ENCODE measurements around the gene COL12A1. TPM values are rescaled to one million over a fixed set of nuclear protein-coding genes. Genes with fewer than 3 reads are reported as not detected.

COL12A1 gene
- total and polyA plus RNA-seq, 2 of the 13 experiments (the other 11 are each of a cell fraction or from before 2014, with no cell fraction given), result 0.02 TPM; not detected in 1

DNA sequence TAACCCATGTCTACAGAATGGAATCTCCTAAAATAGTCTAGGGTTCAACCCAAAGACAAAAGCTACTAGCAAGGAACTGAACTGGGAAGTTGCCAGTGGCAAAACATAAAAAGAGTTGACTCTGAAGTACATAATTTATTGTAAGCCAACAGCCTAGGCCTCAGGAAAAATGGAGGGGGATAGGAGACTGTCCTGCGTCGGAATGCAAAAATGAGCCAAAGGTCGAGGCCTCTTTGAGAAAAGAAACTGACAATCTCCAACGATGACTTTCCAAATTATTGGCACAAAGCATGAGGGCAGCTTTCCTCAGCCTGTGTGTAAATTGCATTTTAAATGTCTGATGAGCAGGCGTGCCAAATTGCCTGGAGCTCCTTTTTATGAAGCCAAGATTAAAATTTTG is 2.1 kb downstream of the COL12A1 start (continued):
- TF ChIP-seq, protein P1, sequence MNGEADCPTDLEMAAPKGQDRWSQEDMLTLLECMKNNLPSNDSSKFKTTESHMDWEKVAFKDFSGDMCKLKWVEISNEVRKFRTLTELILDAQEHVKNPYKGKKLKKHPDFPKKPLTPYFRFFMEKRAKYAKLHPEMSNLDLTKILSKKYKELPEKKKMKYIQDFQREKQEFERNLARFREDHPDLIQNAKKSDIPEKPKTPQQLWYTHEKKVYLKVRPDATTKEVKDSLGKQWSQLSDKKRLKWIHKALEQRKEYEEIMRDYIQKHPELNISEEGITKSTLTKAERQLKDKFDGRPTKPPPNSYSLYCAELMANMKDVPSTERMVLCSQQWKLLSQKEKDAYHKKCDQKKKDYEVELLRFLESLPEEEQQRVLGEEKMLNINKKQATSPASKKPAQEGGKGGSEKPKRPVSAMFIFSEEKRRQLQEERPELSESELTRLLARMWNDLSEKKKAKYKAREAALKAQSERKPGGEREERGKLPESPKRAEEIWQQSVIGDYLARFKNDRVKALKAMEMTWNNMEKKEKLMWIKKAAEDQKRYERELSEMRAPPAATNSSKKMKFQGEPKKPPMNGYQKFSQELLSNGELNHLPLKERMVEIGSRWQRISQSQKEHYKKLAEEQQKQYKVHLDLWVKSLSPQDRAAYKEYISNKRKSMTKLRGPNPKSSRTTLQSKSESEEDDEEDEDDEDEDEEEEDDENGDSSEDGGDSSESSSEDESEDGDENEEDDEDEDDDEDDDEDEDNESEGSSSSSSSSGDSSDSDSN (CRISPR knock-in tag; IDR thresholded peaks at IDR 0.05), result no peak
- TF ChIP-seq HOXA9 (CRISPR knock-in tag; IDR thresholded peaks at IDR 0.05; ENCODE audit: borderline replicate concordance), result no peak
- TF ChIP-seq TERF1 (CRISPR knock-in tag; IDR thresholded peaks at IDR 0.05), result no peak
- no peak for TF ChIP-seq IKZF4 (CRISPR knock-in tag; IDR thresholded peaks at IDR 0.05; ENCODE audit: borderline replicate concordance, low read depth, not compliant biosample characterization)
- TF ChIP-seq NBN (conservative IDR thresholded peaks at IDR 0.05), result no peak
- TF ChIP-seq SAP130 (CRISPR knock-in tag; IDR thresholded peaks at IDR 0.05; ENCODE audit: low read depth), result no peak
- TF ChIP-seq ZNF430 (CRISPR knock-in tag; IDR thresholded peaks at IDR 0.05), result no peak
- no peak for TF ChIP-seq ZNF17 (CRISPR knock-in tag; IDR thresholded peaks at IDR 0.05)
- no peak for TF ChIP-seq ZNF883 (CRISPR knock-in tag; IDR thresholded peaks at IDR 0.05; ENCODE audit: not compliant biosample characterization)

GRCh38 chr6:75202676-75203131 is 3.1 kb downstream of the COL12A1 start:
- in situ Hi-C loops (cut with HindIII; ENCODE audit: extremely low pct_ligation_motif_present, low pct_unique_long_range_greater_than_20kb), result loop anchor here (10.0 to 25.0 kb wide), 6 partner anchors 448 to 1465 kb away; no protein-coding TSS in a partner anchor
- Histone ChIP-seq H3K4me3 (replicated peaks in 1 of 3; ENCODE audit: insufficient read depth in 1 of 3, low read depth in 2 of 3, low read length in 3 of 3) (no peak overlapping the region), H3K9ac (ENCODE audit: insufficient read depth, low read depth, low read length) (no peak overlapping the region), H2AFZ (ENCODE audit: low read length) (no peak overlapping the region), H3K4me2 (ENCODE audit: low read depth, low read length) (no peak overlapping the region), H3K79me2 (ENCODE audit: insufficient read depth, low read length) (no peaks in the 10 kb centered on the region), H3K36me3 (replicated peaks in 1 of 2; ENCODE audit: control insufficient read depth in 1 of 2, insufficient read depth in 2 of 2, low read length in 2 of 2) (no peaks in the 10 kb centered on the region), H3K27me3 (ENCODE audit: control insufficient read depth in 1 of 2, insufficient read depth in 2 of 2, low read length in 2 of 2) (peaks cover 4 to 53% of the 10 kb centered on the region in 2 experiments; a peak in 4 of 5 replicates), H3K27ac (ENCODE audit: extremely low read length, insufficient read depth, low read length) (no peak overlapping the region), H3K4me1 (ENCODE audit: insufficient read depth, low read length) (no peaks in the 10 kb centered on the region), H3K9me3 (ENCODE audit: low read length) (no peaks in the 10 kb centered on the region), H4K20me1 (ENCODE audit: insufficient read depth, low read length) (no peaks in the 10 kb centered on the region)
- no peak for FAIRE-seq
- ChIA-PET CTCF (ENCODE audit: low intra/inter-chr PET ratio, low total read pairs) (no interaction called here), POLR2A (no interaction called here)
- WGBS (ENCODE audit: low lambda C conversion rate), result 46% methylated on average over 10 of the region's 12 CpGs
- BruUV-seq (replicated peaks), result no TSS peak
- intact Hi-C loops (cut with micrococcal nuclease; ENCODE audit: unreplicated experiment), result loop anchor here (10.0 kb wide), 1 partner anchor 1348 kb away; no protein-coding TSS in a partner anchor
- no peak for DNase-seq (ENCODE audit: low spot score)
- no peak for ATAC-seq
- TF ChIP-seq AGO2 (optimal IDR thresholded peaks at IDR 0.05; ENCODE audit: low read depth, low read length) (no peak), ZNF430 (CRISPR knock-in tag; IDR thresholded peaks at IDR 0.05) (no peak), RELA (CRISPR knock-in tag; IDR thresholded peaks at IDR 0.05) (no peak)
- TF ChIP-seq, protein P2, sequence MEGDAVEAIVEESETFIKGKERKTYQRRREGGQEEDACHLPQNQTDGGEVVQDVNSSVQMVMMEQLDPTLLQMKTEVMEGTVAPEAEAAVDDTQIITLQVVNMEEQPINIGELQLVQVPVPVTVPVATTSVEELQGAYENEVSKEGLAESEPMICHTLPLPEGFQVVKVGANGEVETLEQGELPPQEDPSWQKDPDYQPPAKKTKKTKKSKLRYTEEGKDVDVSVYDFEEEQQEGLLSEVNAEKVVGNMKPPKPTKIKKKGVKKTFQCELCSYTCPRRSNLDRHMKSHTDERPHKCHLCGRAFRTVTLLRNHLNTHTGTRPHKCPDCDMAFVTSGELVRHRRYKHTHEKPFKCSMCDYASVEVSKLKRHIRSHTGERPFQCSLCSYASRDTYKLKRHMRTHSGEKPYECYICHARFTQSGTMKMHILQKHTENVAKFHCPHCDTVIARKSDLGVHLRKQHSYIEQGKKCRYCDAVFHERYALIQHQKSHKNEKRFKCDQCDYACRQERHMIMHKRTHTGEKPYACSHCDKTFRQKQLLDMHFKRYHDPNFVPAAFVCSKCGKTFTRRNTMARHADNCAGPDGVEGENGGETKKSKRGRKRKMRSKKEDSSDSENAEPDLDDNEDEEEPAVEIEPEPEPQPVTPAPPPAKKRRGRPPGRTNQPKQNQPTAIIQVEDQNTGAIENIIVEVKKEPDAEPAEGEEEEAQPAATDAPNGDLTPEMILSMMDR (CRISPR knock-in tag; IDR thresholded peaks at IDR 0.05), result no peak
- TF ChIP-seq, protein P3, sequence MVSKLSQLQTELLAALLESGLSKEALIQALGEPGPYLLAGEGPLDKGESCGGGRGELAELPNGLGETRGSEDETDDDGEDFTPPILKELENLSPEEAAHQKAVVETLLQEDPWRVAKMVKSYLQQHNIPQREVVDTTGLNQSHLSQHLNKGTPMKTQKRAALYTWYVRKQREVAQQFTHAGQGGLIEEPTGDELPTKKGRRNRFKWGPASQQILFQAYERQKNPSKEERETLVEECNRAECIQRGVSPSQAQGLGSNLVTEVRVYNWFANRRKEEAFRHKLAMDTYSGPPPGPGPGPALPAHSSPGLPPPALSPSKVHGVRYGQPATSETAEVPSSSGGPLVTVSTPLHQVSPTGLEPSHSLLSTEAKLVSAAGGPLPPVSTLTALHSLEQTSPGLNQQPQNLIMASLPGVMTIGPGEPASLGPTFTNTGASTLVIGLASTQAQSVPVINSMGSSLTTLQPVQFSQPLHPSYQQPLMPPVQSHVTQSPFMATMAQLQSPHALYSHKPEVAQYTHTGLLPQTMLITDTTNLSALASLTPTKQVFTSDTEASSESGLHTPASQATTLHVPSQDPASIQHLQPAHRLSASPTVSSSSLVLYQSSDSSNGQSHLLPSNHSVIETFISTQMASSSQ (IDR thresholded peaks at IDR 0.05; ENCODE audit: low read depth), result no peak
- TF ChIP-seq, protein P3 (CRISPR knock-in tag; IDR thresholded peaks at IDR 0.05; ENCODE audit: borderline replicate concordance), result no peak
